NCI-H2029 treated with DMSO at 0.1 percent for 48 hours (cell line): ENCODE data around the gene RBP2.

ENCODE experiments used
- DNase-seq: peaks from one replicate; lab custom pipeline; 2025; lab: John Stamatoyannopoulos, UW

RBP2 gene

DNA sequence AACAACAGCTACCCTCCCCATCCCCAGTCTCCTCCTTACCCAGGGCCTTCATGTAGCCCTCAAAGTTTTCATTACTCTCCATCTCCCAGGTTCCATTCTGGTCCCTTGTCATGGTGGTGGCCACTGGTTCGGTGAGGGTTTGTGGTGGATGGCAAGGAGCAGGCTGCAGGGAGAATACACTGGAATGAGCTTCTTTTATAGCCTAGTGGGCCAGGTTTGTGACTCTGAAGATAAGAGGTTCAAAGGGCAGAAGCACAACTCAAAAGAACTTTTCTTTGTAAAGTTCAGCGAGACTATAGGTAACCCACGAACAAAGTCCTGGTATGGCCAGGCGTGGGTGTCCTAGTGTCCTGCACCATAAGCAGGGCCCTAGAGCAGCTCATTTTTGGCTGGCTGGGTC lies at the start of gene RBP2:
Gene RBP2, minus strand, starts transcription at position 169 of the 400 bp plus-strand sequence. Its CDS starts 57 bp downstream, at position 112.
- no peak for DNase-seq

DNA sequence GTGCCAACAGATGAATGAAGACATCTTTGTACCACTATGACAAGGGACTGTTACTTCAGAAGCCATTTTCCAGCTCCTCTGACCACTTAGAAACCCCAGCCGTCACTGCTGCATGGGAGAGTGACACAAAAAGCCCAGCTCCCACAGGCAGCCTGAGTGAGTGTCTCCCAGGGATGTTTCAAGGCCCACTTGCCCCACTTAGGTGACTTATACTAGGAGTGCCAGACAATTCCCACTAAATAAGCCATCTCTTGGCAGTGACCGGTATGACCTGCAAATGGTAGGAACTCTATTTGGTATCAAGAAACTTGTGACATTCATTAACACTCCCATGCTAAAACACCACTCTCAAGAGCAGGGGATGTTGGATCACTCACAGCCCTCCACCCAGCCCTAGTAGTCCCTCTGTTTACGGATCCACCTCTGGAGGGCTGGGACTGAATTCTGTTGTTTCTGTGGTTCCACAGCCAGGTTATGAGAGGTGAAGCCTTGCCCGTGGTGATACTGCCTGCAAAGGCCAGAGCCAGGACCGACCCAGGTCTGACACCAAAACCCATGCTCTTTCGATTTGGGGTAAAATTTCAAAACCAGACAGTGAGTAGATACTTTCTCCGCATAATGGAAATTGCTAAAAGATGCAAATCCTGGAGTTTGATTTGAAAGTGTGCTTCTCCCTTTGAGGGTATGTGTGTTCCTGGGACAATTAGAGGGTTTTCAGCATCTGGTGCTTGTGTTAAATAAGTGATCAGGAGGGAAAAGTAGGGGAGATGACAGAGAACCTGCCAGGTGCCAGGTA lies 48.7 kb upstream of the RBP2 start:
- DNase-seq, result no peak

DNA sequence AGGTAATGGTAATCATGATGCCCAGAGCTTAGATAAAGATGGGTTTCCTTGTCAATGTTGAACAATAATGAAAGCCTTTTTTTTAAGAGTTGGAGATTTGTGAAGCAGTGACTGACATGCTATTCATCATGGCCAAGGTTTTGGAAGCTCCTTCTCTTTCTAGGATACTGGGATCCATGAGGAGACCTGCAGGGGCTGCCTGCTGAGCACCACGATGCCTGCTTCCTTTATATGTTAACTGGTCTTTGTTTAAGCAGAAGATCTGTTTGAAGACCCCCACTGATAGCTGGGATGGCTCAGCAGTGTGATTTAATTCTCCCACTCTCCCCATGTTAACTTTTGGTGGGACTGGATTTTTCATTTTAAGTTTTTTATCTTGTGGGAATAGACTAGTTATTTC lies 47.4 kb upstream of the RBP2 start:
- no peak for DNase-seq

DNA sequence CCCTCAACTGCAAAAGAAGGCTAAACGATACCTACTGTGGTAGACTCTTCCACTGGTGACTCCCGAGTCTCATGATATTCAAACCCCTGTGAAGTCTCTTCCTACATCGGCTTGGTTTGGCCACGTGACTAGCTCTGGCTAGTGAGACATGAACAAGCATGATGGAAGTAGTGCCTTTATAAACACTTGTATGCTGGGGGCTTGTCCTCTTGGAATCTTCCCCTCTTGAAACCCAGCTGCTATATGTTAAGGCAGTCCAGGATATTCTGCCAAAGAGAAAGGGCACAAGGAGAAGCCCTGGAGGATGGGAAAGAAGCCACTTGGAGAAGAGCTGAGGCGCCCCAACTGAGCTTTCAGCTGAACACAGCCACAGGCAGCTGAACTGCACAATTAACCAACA lies 46.9 kb upstream of the RBP2 start:
- DNase-seq, result no peak

DNA sequence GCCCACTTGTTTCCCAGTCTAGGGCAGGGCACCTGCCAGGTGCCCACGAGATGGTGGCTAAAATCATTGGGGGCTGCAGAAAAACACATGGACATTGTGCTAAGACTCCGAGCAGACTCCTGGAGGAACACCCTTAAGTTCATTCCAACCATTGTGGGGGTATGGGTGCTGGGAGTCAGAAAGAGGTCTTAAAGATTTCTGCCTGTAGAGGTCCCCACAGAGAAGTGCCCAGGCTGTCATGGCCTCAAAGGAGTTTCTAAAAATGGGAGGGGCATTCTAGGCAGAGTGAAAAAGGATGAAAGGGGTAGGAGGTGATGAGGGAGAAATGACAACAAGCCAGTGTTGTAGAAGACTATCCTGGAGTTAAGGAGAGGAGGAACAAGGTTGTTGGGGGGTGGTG lies 46.1 kb upstream of the RBP2 start:
- DNase-seq, result no peak

DNA sequence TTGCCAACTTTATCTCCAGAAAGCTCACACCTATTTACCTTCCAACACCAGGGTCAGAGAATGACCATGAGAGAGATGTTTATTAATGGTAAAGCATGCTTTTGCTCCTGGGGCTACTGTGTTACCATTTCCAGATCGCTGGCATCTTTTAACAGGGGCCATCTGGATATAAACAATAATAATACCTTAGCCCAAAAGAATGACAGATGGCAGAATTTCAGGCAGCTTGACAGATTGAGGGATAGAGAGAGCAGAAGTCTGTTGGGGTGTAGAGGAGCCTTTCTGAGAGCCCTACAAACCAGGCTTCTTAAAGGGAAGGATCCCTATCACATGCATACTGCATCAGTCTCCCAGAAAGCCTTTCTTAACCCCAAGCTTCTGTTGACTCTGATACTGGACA lies 45.5 kb upstream of the RBP2 start:
- DNase-seq, result no peak

DNA sequence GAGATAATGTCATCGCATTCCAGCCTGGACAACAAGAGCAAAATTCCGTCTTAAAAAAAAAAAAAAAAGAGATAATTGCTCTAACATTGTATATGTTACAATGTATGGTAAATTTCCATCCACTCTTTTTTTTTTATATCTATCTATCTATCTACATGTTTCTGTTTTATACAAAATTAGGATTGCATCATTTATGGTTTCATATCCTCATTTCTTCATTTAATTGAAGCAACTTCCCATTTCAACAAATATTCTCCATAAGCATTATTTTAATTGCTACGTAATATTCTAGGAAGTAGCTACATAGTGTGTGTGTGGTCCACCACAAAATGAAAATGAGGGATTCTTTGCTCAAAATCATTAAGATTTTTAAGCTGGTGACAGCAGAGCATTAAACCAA lies 44.8 kb upstream of the RBP2 start:
- DNase-seq, result no peak

DNA sequence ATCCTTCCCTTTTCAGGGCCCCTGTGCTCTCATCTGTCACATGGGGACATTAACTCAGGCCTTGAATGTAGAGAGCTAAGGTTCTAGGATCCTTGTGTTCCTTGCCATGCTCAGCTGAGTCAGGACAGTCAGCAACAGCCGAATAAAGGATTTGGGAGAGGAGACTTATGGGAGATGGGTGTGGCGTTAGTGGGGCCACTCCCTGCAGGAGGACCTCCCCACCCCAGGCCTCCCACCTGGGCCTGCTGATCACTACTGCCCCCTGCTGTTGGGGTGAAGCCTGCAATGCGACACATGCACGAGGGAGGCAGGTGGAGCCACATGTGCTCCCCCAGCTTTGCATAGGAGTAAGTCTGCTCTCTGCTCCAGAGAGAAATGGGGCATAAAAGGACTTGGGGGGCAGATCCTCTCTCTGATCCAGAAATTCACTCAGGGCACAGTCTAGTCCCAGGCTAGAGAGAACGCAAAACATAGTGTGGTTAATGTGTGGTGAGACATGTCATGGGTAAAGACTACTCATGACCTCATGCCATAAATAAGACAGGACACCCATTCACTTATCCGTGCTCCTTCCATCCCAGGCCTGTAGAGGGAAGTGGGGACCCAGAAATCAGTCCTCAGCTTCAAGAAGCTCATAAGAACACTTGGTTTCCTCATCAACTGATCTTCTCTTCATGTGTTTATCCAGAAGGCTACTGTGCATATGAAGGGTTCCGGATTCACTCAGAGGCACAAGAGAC lies 43.9 kb upstream of the RBP2 start:
- no peak for DNase-seq

DNA sequence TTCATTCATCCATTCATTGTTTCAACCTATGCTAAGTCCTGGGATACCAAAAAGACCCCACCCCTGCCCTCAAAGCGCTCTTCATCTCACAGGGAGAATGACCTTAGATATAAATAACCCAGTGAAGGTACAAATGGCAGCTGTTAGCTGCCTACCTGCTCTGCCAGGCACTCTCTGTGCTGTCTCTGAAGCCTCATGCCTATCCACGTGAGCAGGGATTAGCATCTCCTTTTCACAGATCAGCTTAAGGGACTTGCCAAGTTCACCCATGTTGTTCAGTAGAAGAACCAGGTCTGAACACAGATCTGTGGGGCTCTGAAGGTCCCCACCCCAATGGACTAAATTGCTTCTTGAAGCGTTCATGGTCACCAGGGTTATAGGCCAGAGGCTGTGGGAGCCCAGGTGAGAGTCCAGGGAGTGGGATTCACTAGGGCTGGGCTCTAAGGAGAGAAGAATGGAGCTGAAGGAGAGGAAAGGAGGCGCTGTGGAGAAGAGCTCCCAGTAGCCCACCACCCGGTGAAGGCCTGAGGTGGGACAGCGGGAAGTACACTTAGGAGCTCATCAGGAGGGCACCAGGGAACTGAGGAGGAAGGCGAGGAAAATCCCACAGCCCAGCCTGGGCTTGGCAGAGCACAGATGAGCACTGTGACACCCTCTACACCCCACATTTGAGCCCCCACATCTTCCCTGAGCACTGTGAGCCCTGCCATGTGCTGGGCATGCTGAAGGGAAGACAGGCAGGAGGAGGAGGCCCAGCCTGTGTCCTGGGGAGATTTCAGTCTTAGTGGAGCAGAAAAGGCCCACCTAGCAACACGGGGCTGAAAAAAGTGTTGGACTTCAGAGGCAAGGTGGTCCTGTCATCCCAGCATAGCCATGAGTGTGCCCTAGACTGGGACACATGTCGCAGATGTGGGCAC lies 42.9 kb upstream of the RBP2 start:
- no peak for DNase-seq

DNA sequence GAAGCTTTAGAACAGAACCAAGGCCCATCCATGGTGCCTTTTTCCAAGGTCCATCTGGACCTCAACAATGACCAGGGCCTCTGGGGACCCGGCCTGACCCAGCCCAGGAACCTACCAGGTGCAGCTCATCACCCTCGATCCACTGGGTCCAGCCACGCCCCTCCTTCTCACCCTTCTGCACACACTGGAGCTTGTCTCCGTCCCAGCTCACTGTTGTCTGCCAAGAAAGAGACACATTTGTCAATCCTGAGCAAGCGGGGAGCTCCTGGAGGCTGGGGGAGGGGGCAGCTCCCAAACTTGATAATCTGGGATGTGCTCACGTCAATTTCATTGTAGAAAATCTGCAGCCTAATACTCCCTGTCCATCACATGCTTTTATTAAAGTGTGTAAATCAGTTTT lies 42.0 kb upstream of the RBP2 start:
- DNase-seq, result no peak

DNA sequence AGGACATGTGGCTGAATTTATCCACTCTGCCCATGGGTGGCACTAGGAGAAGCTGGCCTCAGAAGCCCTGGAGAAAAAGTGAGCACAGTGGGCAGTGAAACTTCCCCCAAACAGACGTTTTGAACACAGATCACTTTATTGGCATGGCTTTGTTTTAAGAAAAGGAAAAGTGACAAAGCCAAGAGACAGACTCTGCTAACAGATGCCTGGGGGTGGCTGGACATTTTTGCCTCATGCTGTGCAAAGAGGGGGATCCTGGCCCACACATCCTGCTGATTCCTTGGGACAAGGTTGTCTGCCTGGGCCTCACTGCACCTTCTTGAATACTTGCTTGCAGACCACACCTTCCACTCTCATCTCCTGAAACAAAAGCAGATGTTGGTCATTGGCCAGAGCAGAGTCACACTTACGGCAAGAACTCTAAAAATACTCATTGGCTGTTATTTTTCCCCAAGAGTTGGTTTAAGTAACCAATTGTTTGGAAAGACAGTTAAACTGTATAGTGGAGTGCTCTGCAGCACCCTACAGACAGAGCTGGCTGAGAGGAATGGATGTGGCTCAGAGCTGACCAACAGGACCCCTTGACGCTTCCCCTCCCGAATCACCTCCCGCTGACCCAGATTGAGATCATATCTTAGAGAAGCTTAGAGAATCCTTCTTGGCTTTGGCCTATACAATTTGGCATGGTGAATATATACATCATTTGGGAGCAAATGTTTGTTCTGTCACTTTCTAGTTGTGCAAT lies 41.2 kb upstream of the RBP2 start:
- DNase-seq, result no peak

DNA sequence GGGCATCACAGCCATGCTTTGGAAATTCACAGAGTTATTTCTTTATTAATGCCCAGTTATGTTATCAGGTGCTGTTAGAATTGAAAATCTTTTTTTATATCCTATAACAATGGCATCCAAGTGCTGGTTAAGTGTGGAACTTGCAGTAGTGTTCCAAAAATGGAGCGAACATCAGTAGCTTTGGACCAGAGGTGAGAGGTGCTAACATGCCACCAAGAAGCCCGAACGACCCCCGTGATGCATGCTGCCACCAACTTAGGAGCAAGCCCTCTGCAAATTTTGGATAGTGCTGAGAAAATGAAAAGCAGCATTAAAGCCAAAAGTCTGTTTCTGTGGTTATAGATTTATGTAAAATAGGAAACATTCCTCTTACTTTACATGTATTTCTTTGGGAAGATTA lies 38.4 kb upstream of the RBP2 start:
- no peak for DNase-seq

DNA sequence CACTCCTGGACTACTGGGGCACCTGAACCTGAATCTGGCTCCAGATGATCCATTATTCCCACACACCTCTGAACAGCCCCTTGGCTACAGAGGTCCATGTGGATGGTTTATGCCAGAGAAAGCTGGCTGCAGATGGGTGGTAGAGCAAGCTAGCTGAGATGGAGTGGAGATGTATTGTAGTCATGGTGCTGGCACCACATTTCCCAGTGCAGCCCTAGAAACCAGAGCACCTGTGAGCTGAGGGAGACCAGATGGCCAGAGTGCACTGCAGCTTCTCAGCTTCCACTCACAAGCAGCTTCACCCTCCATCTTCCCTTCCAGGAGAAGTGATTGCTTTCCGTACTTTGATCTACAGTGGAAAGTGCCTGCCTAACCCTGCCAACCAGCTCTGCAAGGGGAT lies 33.3 kb upstream of the RBP2 start:
- no peak for DNase-seq

DNA sequence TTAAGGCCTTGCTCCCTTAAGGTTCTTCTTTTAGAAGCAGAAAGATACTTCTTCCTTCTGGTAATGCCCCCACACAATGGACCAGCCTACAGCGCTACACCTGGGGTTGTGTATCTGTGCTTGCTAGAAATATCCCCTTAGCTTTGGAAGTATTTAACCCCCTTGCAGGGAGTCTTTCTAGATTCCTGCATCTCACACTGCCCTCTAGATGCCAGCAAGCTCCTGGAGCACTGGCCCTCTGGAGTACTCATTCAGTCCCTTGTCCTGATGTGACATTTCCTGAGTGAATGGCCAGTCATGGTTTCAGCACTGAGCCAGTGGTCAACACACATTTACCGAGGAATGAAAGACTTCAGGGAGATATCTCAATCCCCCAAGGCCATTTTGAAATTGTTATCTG lies 30.4 kb upstream of the RBP2 start:
- DNase-seq, result no peak

DNA sequence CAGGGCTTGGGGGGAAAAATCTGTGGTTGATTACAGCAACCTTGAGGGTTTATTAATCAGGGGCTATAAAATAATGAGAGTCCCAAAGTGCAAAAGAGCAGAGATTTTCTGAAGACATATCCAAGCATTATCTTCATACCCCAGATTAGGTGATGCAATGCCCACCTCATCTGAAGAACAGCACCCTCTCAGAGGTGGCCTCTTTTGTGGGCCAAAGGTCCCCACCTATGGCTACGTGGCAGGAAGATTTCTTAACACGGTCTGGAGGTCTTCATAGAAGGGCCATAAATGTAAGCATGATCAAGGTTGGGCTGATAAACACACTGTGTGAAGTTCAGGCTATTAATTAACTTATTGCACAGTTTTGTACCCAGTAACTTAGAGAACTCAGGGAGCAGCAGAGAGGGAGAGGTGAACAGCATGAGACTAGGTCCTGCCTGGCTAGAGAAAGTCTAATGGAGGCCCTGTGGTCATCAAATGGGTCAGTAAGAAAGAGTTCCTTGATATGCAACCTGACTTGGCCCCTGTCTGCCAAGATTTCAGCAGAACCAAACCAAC lies 29.6 kb upstream of the RBP2 start:
- DNase-seq, result no peak

DNA sequence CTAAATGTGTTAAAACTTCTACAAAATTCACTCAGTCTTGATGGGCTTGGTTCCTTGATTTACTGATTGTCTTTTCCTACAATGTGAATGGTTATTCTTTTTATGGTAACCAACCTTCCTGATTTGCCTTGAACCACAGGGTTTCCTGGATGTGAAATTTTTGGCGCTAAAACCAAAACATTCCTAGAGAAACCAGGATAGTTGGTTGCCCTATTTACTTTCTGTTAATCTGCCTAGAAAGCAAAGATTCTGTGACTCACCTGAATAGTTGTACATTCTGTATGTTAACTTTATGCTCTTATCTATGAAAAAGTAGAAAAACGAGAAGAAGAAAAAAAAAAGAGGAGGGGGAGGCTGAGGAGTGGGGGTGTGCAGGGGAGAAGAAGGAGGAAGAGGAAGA lies 23.2 kb upstream of the RBP2 start:
- DNase-seq, result no peak

DNA sequence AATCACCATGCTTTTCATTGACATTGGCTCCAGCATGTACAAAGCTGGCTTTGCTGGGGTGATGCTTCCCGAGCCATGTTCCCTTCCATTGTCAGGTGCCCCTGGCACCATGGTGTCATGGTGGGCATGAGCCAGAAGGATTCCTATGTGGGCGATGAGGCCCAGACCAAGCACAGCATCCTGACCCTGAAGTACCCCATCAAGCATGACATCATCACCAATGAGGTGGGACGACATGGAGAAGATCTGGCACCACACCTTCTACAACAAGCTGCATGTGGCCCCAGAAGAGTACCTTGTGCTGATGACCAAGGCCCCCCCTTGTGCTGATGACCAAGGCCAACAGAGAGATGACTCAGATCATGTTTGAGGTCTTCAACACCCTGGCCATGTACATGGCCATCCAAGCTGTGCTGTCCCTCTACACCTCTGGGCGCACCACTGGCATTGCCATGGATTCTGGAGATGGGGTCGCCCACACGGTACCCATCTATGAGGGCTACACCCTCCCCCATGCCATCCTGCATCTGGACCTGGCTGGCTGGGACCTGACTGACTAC lies 17.6 kb upstream of the RBP2 start:
- no peak for DNase-seq

DNA sequence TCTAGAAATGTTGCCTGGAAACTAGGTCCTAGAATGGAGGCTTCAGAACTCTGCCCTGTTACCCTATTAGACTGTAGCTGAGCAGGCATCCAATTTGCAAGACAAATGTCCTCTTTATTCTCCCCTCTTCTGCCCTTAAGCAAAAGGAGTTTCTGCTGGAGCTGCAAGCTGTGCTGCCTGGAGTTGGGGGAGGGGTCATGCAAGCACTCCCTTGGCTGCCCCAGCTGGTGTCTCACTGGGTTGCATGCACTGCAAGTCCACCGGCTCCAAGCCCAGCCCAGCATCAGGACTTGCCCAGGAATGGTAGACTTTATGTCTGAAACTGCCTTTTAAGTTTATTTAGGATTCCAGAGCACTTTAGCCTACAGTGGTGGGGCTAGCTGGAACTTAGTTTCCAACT lies 15.7 kb upstream of the RBP2 start:
- DNase-seq, result peak; percentile 70

DNA sequence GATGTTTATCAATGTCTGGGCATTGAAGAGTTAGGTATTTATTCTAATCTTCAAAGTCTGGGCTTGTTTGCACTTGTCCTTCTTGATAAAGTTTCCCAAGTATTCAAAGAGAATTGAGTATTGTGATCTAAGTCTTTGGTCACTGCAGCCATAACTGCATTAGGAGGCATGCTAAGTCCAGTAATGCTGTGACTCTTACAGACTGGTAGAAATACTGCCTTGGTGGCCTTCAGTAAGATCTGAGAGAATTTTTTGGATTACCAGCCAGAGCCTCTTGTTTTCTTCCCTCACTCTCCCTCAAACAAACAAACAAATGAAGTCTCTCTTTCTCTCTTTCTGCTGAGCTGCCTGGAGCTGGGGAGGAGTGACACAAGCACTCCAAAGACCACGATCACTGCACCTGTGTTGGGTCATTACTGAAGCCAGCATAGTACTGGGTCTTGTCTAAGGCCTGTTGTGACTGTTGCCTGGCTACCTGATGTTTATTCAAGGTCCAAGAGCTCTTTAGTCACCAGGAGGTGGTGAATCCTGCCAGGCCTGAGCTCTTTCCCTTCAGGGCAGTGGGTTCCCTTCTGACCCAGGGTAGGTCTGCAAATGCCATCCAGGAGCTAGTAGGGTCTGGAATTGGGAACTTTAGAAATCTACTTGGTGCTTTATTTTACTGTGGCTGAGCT lies 14.8 kb upstream of the RBP2 start:
- DNase-seq, result peak; percentile 91

DNA sequence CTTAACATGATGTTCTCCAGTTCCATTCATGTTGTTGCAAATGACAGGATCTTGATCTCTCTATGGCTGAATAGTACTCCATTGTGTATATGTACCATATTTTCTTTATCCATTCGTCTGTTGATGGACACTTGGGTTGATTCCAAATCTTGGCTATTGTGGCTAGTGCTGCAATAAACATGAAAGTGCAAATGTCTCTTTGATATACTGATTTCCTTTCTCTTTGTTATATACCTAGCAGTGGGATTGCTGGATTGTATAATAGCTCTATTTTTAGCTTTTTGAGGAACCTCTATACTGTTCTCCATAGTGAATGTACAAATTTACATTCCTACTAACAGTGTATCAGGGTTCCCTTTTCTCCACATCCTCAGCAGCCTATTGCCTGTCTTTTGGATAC lies 5.9 kb upstream of the RBP2 start:
- no peak for DNase-seq

DNA sequence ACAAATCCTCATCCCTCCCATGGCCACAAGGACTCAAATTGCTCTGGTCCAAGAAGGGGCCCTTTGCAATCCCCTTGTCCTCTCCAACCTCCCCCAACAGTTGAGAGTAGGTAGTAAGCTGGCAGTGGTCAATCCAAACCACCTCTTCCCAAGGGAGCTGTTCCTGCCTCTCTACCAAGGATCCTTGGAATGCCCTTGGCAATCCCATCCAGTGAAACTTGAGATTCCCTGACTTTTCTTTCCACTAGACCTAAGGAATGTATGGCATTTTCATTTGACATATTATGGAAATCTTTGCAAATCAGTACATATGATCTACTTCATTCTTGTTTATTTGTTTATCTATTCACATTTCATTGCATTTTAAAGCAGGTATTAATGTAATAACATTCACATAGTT lies 4.8 kb upstream of the RBP2 start:
- no peak for DNase-seq
